ENCODE measurements around the gene PTPA.

- TF ChIP-seq HDGF (IDR thresholded peaks at IDR 0.05; ENCODE audit: borderline replicate concordance) (no peak), PKNOX1 (IDR thresholded peaks at IDR 0.05) (no peak), BHLHE40 (IDR thresholded peaks at IDR 0.05; ENCODE audit: borderline replicate concordance) (no peak), FOXK2 (IDR thresholded peaks at IDR 0.05) (no peak), NFRKB (IDR thresholded peaks at IDR 0.05) (no peak), SP1 (IDR thresholded peaks at IDR 0.05) (no peak), ZNF384 (IDR thresholded peaks at IDR 0.05) (no peak)
These were observed 35.1 kb upstream of the PTPA start for GRCh38 chr9:129075996-129076639.
